GM19043 (cell line): Measurements from ENCODE around the gene EYA3.

Experiments
- ATAC-seq: cut with Tn5 transposase; IDR thresholded peaks from one replicate; pipeline ENCODE4 v1.9.1; 2021; ENCODE audit warnings: low read depth; ENCODE audit not compliant: unreplicated experiment

The EYA3 gene

DNA sequence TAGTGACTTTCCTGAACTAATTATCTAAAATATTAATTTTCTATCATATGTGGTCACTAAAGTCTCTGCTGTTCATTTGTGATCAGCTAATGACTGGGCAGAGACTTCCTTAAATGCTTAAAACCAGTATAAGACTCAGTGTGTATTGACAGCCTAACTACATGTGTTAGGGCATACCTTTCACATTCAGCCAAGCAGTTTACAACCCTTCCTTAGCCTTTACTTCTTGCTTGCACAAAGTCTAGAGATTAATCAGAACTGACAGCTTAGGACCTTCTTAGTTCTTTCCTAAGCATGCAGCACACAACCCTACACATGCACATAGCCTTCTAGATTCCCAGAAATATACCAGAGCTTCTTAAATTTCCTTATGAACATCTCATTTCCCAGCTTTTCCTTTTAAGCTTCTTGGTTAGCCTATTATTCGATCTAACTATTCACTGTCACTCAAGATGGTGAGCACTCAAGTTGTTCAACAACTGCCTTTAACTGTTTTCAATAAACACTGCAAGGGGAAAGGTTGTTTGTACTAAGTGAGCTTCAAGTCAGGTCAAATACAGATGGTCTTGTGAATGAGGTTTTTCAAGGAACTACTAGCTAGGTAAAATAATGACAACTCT, 13.4 kb downstream of the EYA3 start:
- no peak for ATAC-seq

DNA sequence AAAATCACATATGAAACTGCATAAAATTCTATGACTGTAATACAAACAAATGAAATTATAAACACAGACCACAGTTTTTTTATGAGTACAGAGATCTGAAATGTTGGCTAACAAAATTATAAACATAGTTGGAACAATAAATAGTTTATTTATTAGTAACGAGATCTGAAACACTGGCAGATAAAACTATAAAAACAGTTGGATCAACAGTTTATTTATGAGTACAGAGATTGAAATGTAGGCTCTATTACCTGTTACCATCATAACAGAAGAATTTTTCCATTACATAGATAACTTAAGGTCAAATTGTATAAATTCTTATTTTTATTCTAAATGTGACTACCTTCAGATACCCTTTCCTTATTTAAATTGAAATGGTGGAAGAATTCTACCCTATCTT, 14.5 kb downstream of the EYA3 start:
- ATAC-seq = no peak

GRCh38 chr1:28071813-28072212, 16.6 kb downstream of the EYA3 start:
- ATAC-seq = no peak

- no peak for ATAC-seq
Observed at GRCh38 chr1:28070725-28071593, 17.5 kb downstream of the EYA3 start.

- ATAC-seq = no peak
Observed at GRCh38 chr1:28067523-28068090, 20.8 kb downstream of the EYA3 start.

DNA sequence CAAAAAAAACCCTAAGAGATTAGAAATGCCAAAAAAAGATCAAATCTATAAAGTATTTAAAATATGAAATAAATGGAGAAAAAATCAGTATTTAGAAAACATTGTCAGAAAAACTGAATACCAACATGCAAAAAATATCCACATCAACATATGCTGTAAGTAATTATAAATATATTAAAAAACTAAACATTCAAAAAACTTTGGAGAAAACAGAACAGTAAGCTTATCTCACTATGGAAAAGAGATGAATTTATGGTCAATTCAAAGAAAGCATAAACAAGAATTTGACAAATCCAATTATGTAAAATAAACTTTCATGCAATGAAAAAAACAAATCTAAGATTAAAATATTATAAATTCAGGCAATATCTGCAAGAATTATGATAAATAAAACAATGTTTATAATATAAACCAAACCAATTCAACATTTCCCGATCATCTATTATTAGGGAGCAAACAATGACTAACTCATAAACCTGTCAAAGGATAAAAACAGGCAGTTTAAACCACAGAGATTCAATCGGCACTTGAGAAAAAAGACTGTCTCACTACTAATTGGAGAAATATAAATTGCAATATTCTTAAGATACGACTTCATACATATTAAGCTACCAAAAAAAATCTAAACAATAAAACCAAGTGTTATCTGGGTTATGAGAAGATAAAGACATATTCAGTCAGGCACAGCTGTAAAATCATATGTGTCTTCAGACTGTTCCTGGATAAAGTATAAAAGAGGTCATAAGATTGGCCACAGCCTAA, 21.8 kb downstream of the EYA3 start:
- no peak for ATAC-seq

- no peak for ATAC-seq
Observed at GRCh38 chr1:28064064-28064463, 24.3 kb downstream of the EYA3 start.

- no peak for ATAC-seq
Observed at GRCh38 chr1:28062806-28063205, 25.6 kb downstream of the EYA3 start.

- no peak for ATAC-seq
Observed at GRCh38 chr1:28058971-28059878, 29.2 kb downstream of the EYA3 start.

GRCh38 chr1:28058168-28058567, 30.2 kb downstream of the EYA3 start:
- ATAC-seq = no peak

DNA sequence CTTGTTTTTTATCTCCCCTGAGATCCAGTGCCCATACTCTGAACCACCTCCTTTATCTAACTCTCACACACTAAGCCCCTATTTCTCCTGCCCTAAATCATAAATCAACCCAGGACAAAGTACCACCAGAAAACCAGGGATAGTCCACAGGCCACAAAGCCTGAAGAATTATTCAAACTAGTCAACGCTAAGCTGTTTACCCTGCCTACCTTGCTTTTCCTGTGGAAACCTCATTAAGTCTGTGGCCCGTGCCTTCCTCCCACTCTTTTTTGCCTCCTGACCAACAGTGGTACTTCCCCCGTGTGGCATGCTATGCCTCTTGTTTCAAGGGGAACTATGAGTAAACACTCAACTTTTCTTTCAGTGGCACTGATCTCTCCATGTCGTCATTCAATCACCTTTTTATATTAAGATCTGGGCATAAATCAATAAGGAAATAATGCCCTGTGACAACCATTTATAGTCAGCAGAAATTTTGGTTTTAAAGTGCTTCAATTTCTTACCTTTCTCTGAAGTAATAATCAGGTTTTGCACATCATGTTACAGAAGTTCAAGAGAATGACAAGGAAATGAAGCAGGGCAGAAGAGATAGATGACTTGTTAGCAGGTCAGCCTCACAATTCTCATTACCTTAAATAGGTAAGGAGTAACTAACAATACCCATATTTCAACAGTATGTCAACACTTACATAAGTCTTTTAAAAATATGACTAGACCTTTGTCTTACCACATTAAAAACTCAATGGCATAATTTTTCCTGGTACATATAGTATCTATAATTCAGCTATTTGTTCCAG, 32.1 kb downstream of the EYA3 start:
- no peak for ATAC-seq

DNA sequence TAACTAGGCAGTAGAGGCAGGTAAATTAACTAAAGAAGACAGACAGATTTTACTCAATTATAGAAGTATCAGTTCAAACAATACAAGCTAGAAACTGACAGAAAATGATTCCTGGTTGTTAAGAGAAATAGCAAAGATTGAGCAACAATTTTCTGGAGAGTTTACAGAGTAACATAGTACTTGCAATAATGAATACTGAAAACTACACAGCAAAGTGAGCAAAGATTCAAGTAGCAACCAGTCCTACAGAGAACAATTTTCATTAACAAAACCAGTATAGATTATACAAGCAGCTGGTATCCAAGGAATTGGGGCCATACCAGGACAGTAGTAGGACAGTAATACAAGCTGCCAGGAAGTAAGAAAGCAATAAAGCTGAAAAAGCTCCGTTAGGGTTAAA, 37.6 kb downstream of the EYA3 start:
- ATAC-seq = no peak

DNA sequence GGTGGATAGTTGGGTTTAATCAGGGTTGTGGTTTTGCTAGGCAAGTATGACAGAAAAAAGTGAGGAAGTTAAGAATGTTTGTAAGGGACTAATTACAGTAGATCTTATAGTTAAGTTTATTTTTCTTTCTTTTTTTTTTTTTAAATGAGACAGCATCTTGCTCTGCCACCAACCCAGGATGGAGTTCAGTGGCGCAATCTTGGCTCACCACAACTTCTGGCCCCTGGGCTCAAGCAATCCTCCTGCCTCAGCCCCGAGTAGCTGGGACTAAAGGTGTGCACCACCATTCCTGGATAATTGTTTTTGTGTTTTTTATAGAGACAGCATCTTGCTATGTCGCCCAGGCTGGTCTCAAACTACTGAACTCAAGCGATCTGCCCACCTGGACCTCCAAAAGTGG, 41.7 kb downstream of the EYA3 start:
- ATAC-seq = no peak

- ATAC-seq = no peak
Observed at GRCh38 chr1:28045777-28046176, 42.6 kb downstream of the EYA3 start.

DNA sequence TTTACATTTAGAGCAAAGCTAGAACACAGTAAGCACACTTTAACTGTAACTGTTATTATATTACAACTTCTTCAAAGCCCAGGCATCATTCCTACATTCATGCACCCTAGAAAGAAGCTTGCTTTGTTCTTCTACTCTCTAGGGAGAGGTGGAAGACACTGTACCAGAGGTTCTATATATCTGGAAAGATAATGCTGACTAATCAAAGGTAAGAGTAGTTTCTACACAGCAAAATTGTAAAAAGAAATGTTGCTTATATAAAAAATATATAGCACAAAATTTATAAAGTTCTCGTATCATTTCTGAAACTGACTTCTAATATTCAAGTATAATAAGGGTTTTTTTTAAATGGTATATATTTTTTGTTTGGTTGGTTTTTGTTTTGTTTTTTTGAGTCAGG, 44.0 kb downstream of the EYA3 start:
- ATAC-seq = no peak

DNA sequence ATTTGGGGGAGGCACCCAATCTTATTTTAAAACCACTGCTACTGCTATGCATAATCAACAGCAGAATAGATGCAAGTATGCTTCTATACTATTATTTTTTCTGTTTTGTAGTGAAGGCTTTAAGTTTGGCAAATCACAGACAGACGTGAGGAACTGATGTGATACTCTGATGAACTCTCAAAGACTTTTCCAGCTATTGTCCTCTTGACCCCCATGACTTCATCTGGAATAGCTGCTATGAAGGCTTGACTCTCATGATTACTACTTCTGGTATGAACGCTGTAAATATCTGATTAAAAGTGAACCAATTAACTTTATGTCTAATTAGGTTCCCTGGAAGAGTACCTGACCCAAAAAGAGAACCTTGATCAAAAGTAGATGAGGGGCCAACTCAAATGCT, 49.1 kb downstream of the EYA3 start:
- no peak for ATAC-seq

- ATAC-seq = no peak
Observed at GRCh38 chr1:28037946-28038345, 50.5 kb downstream of the EYA3 start.

DNA sequence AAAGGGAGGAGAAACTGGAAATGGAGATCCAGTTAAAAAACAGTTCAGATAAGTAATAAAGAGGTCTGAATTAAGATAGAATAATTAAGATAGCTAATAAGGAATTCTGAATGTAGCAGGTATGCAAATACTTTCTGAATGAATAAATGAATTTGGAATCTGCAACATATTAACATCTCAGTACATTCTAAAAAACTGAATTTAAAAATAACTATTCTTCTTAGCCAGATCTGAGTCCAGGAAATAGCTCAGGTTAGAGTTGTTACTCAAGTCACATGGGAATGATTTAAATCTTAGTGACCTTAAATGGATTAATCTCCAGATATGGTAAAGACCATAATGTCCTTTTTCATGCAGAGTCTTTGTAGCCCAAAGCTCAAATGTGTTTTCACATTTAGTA, 51.2 kb downstream of the EYA3 start:
- no peak for ATAC-seq

DNA sequence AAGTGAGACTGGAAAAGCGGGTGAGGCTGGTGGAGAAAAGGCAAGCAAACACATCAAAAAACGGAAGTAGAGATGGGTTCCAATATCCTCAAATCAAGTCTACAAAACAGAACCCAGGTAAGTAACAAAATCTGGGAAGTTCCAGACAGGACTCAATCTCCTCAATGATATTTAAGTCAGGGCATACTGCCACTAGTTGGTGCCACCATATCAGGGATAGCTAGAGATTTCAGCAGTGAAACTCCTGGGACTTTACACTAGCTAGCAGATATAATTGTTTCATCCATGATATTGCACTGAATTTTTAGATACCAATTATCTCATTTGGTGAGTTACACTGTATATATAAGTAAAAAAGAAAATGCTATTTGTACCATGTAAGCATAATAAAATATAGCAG, 52.0 kb downstream of the EYA3 start:
- ATAC-seq = no peak
